GM12878 (cell line): ENCODE data around the gene MYLIP. TPM values are rescaled to one million over a fixed set of nuclear protein-coding genes. Genes with fewer than 3 reads are reported as not detected.

Experiments used
- ATAC-seq: fragments of 200-7000 bp; cut with Tn5 transposase; 3 replicates; pipeline ENCODE4 v1.9.1; 2020; ENCODE audit warnings: mild to moderate bottlenecking, moderate library complexity
- BruUV-seq: library from RNA; stranded (reverse); fragments of 400-500 nt; replicated peaks from 2 replicates; lab custom pipeline; 2021; lab: Mats Ljungman, UMichigan
- CTCF ChIA-PET: fragments of 300-600 bp; sonication (Branson Sonifier 250); formaldehyde crosslinking; extraction: SDS; loops from one replicate; lab custom pipeline; 2021; ENCODE audit warnings: inconsistent platforms; lab: Yijun Ruan, JAX
- POLR2A ChIA-PET: fragments of 350-600 bp; formaldehyde crosslinking; extraction: SDS; loops from one replicate; lab custom pipeline; 2021; ENCODE audit warnings: inconsistent platforms; lab: Charles Lee
- RAD21 ChIA-PET: fragments of 300-600 bp; sonication (Branson Sonifier 250); formaldehyde crosslinking; loops from one replicate; lab custom pipeline; 2023; ENCODE audit warnings: antibody characterized with exemption; ENCODE audit not compliant: unreplicated experiment; lab: Charles Lee
- SMC1A ChIA-PET: fragments of 300-600 bp; sonication (Branson Sonifier 250); formaldehyde crosslinking; loops from one replicate; lab custom pipeline; 2023; ENCODE audit not compliant: unreplicated experiment, uncharacterized antibody; lab: Charles Lee
- DNase-seq: peaks from one replicate; pipeline ENCODE4 v3.0.0-alpha.2; 2011; ENCODE audit warnings: low read depth, low spot score
- FAIRE-seq: peaks from 3 replicates; lab custom pipeline; 2011; peaks lifted over from hg19 to GRCh38; lab: Jason Lieb, UNC
- H2AFZ ChIP-seq: 2 replicates; pipeline ENCODE4 v1.6.0; 2011; ENCODE audit warnings: low read depth, low read length, control low read depth; ENCODE audit not compliant: control insufficient read depth
- H3K27ac ChIP-seq: 2 replicates; pipeline ENCODE4 v1.5.1; 2011; ENCODE audit warnings: control low read depth; ENCODE audit not compliant: control insufficient read depth, insufficient read depth
- H3K27me3 ChIP-seq, 2 experiments: replicated peaks in 1 of 2; 2 replicates each; pipeline versions ENCODE4 v1.6.0 to v1.6.1; 2011; ENCODE audit warnings: low read length in 1 of 2; ENCODE audit not compliant: control insufficient read depth in 2 of 2, insufficient read depth in 2 of 2
- H3K36me3 ChIP-seq, 2 experiments: 2 replicates each; pipeline ENCODE4 v1.5.1; 2011; ENCODE audit warnings: low read length in 1 of 2; ENCODE audit not compliant: control insufficient read depth in 2 of 2, insufficient read depth in 2 of 2
- H3K4me1 ChIP-seq: 2 replicates; pipeline ENCODE4 v1.6.1; 2011; ENCODE audit warnings: mild to moderate bottlenecking, low read length, moderate library complexity, mixed read lengths; ENCODE audit not compliant: control insufficient read depth, insufficient read depth
- H3K4me2 ChIP-seq: 2 replicates; pipeline ENCODE4 v1.6.0; 2011; ENCODE audit warnings: control low read depth; ENCODE audit not compliant: control insufficient read depth, insufficient read depth
- H3K4me3 ChIP-seq: fragments of 200-600 bp; sonication (generic); 2 replicates; pipeline ENCODE4 v1.5.1; 2016
- H3K79me2 ChIP-seq: 2 replicates; pipeline ENCODE4 v1.6.0; 2011; ENCODE audit warnings: low read length; ENCODE audit not compliant: control insufficient read depth, insufficient read depth
- H3K9ac ChIP-seq: 2 replicates; pipeline ENCODE4 v1.8.0; 2011; ENCODE audit warnings: low read length, control low read depth, mixed read lengths; ENCODE audit not compliant: control insufficient read depth, insufficient read depth
- H3K9me3 ChIP-seq: replicated peaks from 3 replicates; pipeline ENCODE4 v1.5.1; 2011; ENCODE audit warnings: mild to moderate bottlenecking, low read length; ENCODE audit not compliant: control insufficient read depth, insufficient read depth
- H4K20me1 ChIP-seq: 2 replicates; pipeline ENCODE4 v1.6.0; 2011; ENCODE audit not compliant: control insufficient read depth, insufficient read depth
- BHLHE40 ChIP-seq, 2 experiments: fragments of 450-650 bp in 1 of 2; IDR thresholded peaks; 2 replicates each; pipeline ENCODE4 v1.6.1; 2011 to 2017; ENCODE audit warnings: low read depth in 2 of 2, borderline replicate concordance in 1 of 2, improper control_type of control experiment in 1 of 2, low read length in 1 of 2, mild to moderate bottlenecking in 1 of 2
- CBFB ChIP-seq: IDR thresholded peaks from 2 replicates; pipeline ENCODE4 v1.6.1; 2016; ENCODE audit warnings: antibody characterized with exemption, low read depth
- CBX5 ChIP-seq: sonication (generic); IDR thresholded peaks from 2 replicates; pipeline ENCODE4 v1.6.1; 2016; ENCODE audit warnings: low read depth, moderate library complexity, mild to moderate bottlenecking, inconsistent platforms
- CEBPZ ChIP-seq: fragments of 150-350 bp; IDR thresholded peaks from 2 replicates; pipeline ENCODE4 v1.6.1; 2016; ENCODE audit warnings: low read depth, low read length
- E4F1 ChIP-seq: fragments of 450-650 bp; IDR thresholded peaks from 2 replicates; pipeline ENCODE4 v1.6.1; 2018; ENCODE audit warnings: borderline replicate concordance, mild to moderate bottlenecking; ENCODE audit not compliant: partially characterized antibody
- IKZF1 ChIP-seq: fragments of 450-650 bp; conservative IDR thresholded peaks from 2 replicates; pipeline ENCODE4 v1.6.1; 2017; ENCODE audit warnings: antibody characterized with exemption, mild to moderate bottlenecking
- IKZF2 ChIP-seq, 2 experiments: fragments of 450-650 bp; IDR thresholded peaks; 2 replicates each; pipeline ENCODE4 v1.6.1; 2017; ENCODE audit warnings: mild to moderate bottlenecking in 2 of 2, moderate library complexity in 2 of 2
- IRF4 ChIP-seq: IDR thresholded peaks from 2 replicates; pipeline ENCODE4 v1.6.1; 2011; ENCODE audit warnings: low read depth, low read length
- MLLT1 ChIP-seq: fragments of 450-650 bp; IDR thresholded peaks from 2 replicates; pipeline ENCODE4 v1.6.1; 2016; ENCODE audit warnings: mild to moderate bottlenecking
- MTA2 ChIP-seq: fragments of 450-650 bp; IDR thresholded peaks from 2 replicates; pipeline ENCODE4 v1.6.1; 2016; ENCODE audit warnings: low read depth, mild to moderate bottlenecking, moderate library complexity
- NFIC ChIP-seq: IDR thresholded peaks from 2 replicates; pipeline ENCODE4 v1.6.1; 2012; ENCODE audit warnings: low read depth, mild to moderate bottlenecking, inconsistent platforms, low read length, moderate library complexity
- RELB ChIP-seq: fragments of 450-650 bp; IDR thresholded peaks from 2 replicates; pipeline ENCODE4 v1.6.1; 2017; ENCODE audit warnings: low read depth, mild to moderate bottlenecking, moderate library complexity
- RUNX3 ChIP-seq: IDR thresholded peaks from 2 replicates; pipeline ENCODE4 v1.6.1; 2012; ENCODE audit warnings: low read length, inconsistent platforms
- SIX5 ChIP-seq: IDR thresholded peaks from 2 replicates; pipeline ENCODE4 v1.6.1; 2011; ENCODE audit warnings: mild to moderate bottlenecking, low read depth, low read length, moderate library complexity; ENCODE audit not compliant: severe bottlenecking
- SREBF2 ChIP-seq: IDR thresholded peaks from 2 replicates; pipeline ENCODE4 v1.6.1; 2012; ENCODE audit warnings: mild to moderate bottlenecking, low read length
- WGBS: methylation state at CpG from one replicate; pipeline ENCODE4 v1.1.6; 2016; ENCODE audit warnings: low lambda C conversion rate; ENCODE audit not compliant: insufficient replicate concordance, insufficient coverage; ENCODE audit errors: missing lambda C conversion rate; 5-methylcytosine and 5-hydroxymethylcytosine counted together
- in situ Hi-C: fragments of 300-500 bp; cut with MboI; formaldehyde crosslinking; loops from 9 replicates; pipeline ENCODE4 v1.14.3; 2018; ENCODE audit warnings: mixed read lengths
- intact Hi-C: fragments of 100-400 bp; cut with micrococcal nuclease; formaldehyde crosslinking; loops from one replicate; pipeline ENCODE4 v1.14.2; 2022; ENCODE audit not compliant: unreplicated experiment
- polyA plus RNA-seq, 11 experiments: library from polyadenylated mRNA; depleted of rRNA in 4 of 11; unstranded in 6 of 11; stranded (reverse) in 5 of 11; fragments of >200 nt; fragmentation: Nextera tagmentation in 4 of 11; fragmentation: Illumina TruSeq in 1 of 11; extraction: Ambion mirVana in 4 of 11; extraction: Trizol in 1 of 11; gene quantifications; 1 replicate in 1 of 11; 2 replicates in 10 of 11; pipeline versions ENCODE4 v1.2.1 to v1.2.3, GENCODE V29; 2011 to 2016; ENCODE audit warnings: inconsistent platforms in 2 of 11, missing spikeins in 2 of 11, low read depth in 1 of 11
- total RNA-seq, 4 experiments: library from RNA; depleted of rRNA in 3 of 4; stranded (reverse); fragments of >200 nt in 3 of 4; fragmentation: Illumina TruSeq in 1 of 4; extraction: Trizol in 1 of 4; gene quantifications; 2 replicates each; pipeline versions ENCODE4 v1.2.1 to v1.2.3, GENCODE V29; 2013 to 2021

Gene MYLIP
- total and polyA plus RNA-seq, 10 of the 15 experiments (the other 5 are each of a cell fraction or from before 2014, with no cell fraction given) = 5.3 to 123 (median 12.5) TPM

- no peaks in the 10 kb centered on the region for H4K20me1 ChIP-seq
- H3K36me3 ChIP-seq = no peaks in the 10 kb centered on the region
- no peak for FAIRE-seq
- no peak overlapping the region for H3K4me3 ChIP-seq
- H3K79me2 ChIP-seq = no peaks in the 10 kb centered on the region
- ATAC-seq = peak; percentile 73
- ChIA-PET POLR2A (interaction anchor here (0.5 to 1.6 kb wide), 9 partner anchors 9 to 597 kb away, joined by 3 to 5 read pairs (median 3); no protein-coding TSS in a partner anchor), SMC1A (interaction anchor here (0.6 to 2.0 kb wide), 26 partner anchors 9 to 440 kb away, joined by 3 to 13 read pairs (median 5); no protein-coding TSS in a partner anchor), CTCF (interaction anchor here (0.7 to 3.1 kb wide), 10 partner anchors 11 to 685 kb away, joined by 3 to 10 read pairs (median 4); no protein-coding TSS in a partner anchor), RAD21 (interaction anchor here (0.6 to 2.4 kb wide), 20 partner anchors 9 to 410 kb away, joined by 3 to 13 read pairs (median 4); partner anchors contain the start of gene MYLIP)
- no peak overlapping the region for H3K9ac ChIP-seq
- peaks cover 3% of the 10 kb centered on the region; the same call in 2 of the 3 replicates for H3K9me3 ChIP-seq
- peaks cover 4% of the 10 kb centered on the region; the same call in 1 of the 2 replicates for H3K4me1 ChIP-seq
- H3K4me2 ChIP-seq = no peak overlapping the region
- BruUV-seq = no TSS peak
- no peaks in the 10 kb centered on the region for H3K27me3 ChIP-seq
- in situ Hi-C loops (no loop called here), intact Hi-C loops (no loop called here)
- H3K27ac ChIP-seq = no peak overlapping the region
- DNase-seq = no peak
- H2AFZ ChIP-seq = no peak overlapping the region
- 4% methylated on average over 5 of the region's 5 CpGs for WGBS
- peak; percentile 55; the same call in 1 of the 2 replicates for TF ChIP-seq NFIC
- no peak for TF ChIP-seq SIX5
- TF ChIP-seq SREBF2 = no peak
- TF ChIP-seq CBX5 = no peak
- TF ChIP-seq RUNX3 = peak; percentile 88
- peak; percentile 40 for TF ChIP-seq IKZF1
- TF ChIP-seq BHLHE40 (IDR thresholded peaks at IDR 0.05; ENCODE audit: borderline replicate concordance in 1 of 2, low read depth in 2 of 2, low read length in 1 of 2) = peak in 1 of 2 experiments; percentile 40; a peak in 2 of 4 replicates
- no peak for TF ChIP-seq E4F1
- 0 out of 2 replicates have a peak, but pooled peaks have one; percentile 29 for TF ChIP-seq CBFB
- TF ChIP-seq RELB = peak; percentile 36; the same call in 1 of the 2 replicates
- peak; percentile 45 for TF ChIP-seq MLLT1
- no peak for TF ChIP-seq IRF4
- TF ChIP-seq MTA2 = 0 out of 2 replicates have a peak, but pooled peaks have one; percentile 41
- no peak for TF ChIP-seq CEBPZ
- peak; percentile 54 to 65; a peak in 3 of 4 replicates for TF ChIP-seq IKZF2 (IDR thresholded peaks at IDR 0.05)
Observed at GRCh38 chr6:16092990-16093389, 35.9 kb upstream of the MYLIP start.
